CD4-positive, alpha-beta T cell treated with Interleukin-6 at 100 ng/mL for 8 hours (primary cell): Measurements from ENCODE around the gene RASA3.

Experiments used
- DNase-seq: peaks from one replicate; pipeline ENCODE4 v3.0.0-alpha.2; 2020; ENCODE audit warnings: mixed read lengths, low spot score

RASA3 gene

GRCh38 chr13:114034481-114034891 lies 97.9 kb downstream of the RASA3 start:
- DNase-seq: no peak

GRCh38 chr13:114033541-114034315 lies 98.7 kb downstream of the RASA3 start:
- no peak for DNase-seq

- DNase-seq: no peak
Measured at GRCh38 chr13:114032126-114032799, 100.2 kb downstream of the RASA3 start.

GRCh38 chr13:114031631-114032030 lies 100.8 kb downstream of the RASA3 start:
- no peak for DNase-seq

GRCh38 chr13:114030666-114031610 lies 101.5 kb downstream of the RASA3 start:
- DNase-seq: no peak

- DNase-seq: no peak
Measured at GRCh38 chr13:114029866-114030625, 102.4 kb downstream of the RASA3 start.

GRCh38 chr13:114027826-114028225 lies 104.6 kb downstream of the RASA3 start:
- no peak for DNase-seq

GRCh38 chr13:114027046-114027715 lies 105.2 kb downstream of the RASA3 start:
- DNase-seq: no peak

- DNase-seq: no peak
Measured at GRCh38 chr13:114026481-114026880, 105.9 kb downstream of the RASA3 start.

GRCh38 chr13:114025714-114026431 lies 106.5 kb downstream of the RASA3 start:
- no peak for DNase-seq

GRCh38 chr13:114025405-114025713 lies 107.1 kb downstream of the RASA3 start:
- no peak for DNase-seq

GRCh38 chr13:114024603-114025404 lies 107.6 kb downstream of the RASA3 start:
- no peak for DNase-seq

GRCh38 chr13:114023716-114024602 lies 108.5 kb downstream of the RASA3 start:
- no peak for DNase-seq

- no peak for DNase-seq
Measured at GRCh38 chr13:114022876-114023275, 109.5 kb downstream of the RASA3 start.

- DNase-seq: no peak
Measured at GRCh38 chr13:114022309-114022669, 110.1 kb downstream of the RASA3 start.

GRCh38 chr13:114021464-114022308 lies 110.7 kb downstream of the RASA3 start:
- no peak for DNase-seq

GRCh38 chr13:114020750-114021463 lies 111.5 kb downstream of the RASA3 start:
- DNase-seq: no peak
